ENCODE results near the gene GSTM3. TPM values are rescaled to one million over a fixed set of nuclear protein-coding genes. Genes with fewer than 3 reads are reported as not detected.

Gene GSTM3
- total RNA-seq, 2 donors from 2014 or later: 5.5 to 10.3 TPM

- no peak for DNase-seq
- Histone ChIP-seq H3K27ac (ENCODE audit: low read depth, low read length) (no peak within 1 kb of the TSS), H3K4me1 (ENCODE audit: control insufficient read depth, insufficient read depth, low read length) (no peaks in the 10 kb centered on the region), H3K9ac (ENCODE audit: extremely low read depth, low read length, poor library complexity, severe bottlenecking) (no peak within 1 kb of the TSS), H3K9me3 (ENCODE audit: control insufficient read depth, low read length) (no peaks in the 10 kb centered on the region), H3K4me3 (ENCODE audit: low read length) (no peak within 1 kb of the TSS), H3K36me3 (ENCODE audit: control insufficient read depth, insufficient read depth, low read length) (no peaks in the 10 kb centered on the region), H3K27me3 (ENCODE audit: control insufficient read depth, insufficient read depth, low read length, poor library complexity, severe bottlenecking) (no peaks in the 10 kb centered on the region)
- Mint-ChIP-seq H3K36me3 (ENCODE audit: low read depth) (no peaks in the 10 kb centered on the region), H3K27me3 (ENCODE audit: insufficient read depth) (no peaks in the 10 kb centered on the region), H3K4me1 (no peaks in the 10 kb centered on the region), H3K9me3 (no peaks in the 10 kb centered on the region), H3K4me3 (no peak within 1 kb of the TSS), H3K27ac (no peak within 1 kb of the TSS)
- WGBS, 2 experiments (ENCODE audit: insufficient coverage in 1 of 2, insufficient read length in 1 of 2): 87 to 100% methylated on average over 6 to 11 of the region's 11 CpGs
- TF ChIP-seq CTCF (conservative IDR thresholded peaks at IDR 0.05): no peak
Measured at GRCh38 chr1:109763646-109764415, 23.0 kb upstream of the GSTM3 start, which contains the start of gene EPS8L3. TSS of gene EPS8L3 (minus strand) at chr1:109763923. CDS start at chr1:109761749, 2,174 bp downstream.

GRCh38 chr1:109762821-109763645, 22.2 kb upstream of the GSTM3 start:
- H3K4me3 ChIP-seq (ENCODE audit: low read length): no peak overlapping the region
- no peaks in the 10 kb centered on the region for H3K27me3 ChIP-seq (ENCODE audit: control insufficient read depth, insufficient read depth, low read length, poor library complexity, severe bottlenecking)
- no peaks in the 10 kb centered on the region for H3K4me1 ChIP-seq (ENCODE audit: control insufficient read depth, insufficient read depth, low read length)
- no peak overlapping the region for H3K27ac ChIP-seq (ENCODE audit: low read depth, low read length)
- no peak overlapping the region for H3K9ac ChIP-seq (ENCODE audit: extremely low read depth, low read length, poor library complexity, severe bottlenecking)
- DNase-seq: no peak
- no peak overlapping the region for H3K4me3 Mint-ChIP-seq
- no peaks in the 10 kb centered on the region for H3K9me3 Mint-ChIP-seq
- H3K27me3 Mint-ChIP-seq (ENCODE audit: insufficient read depth): no peaks in the 10 kb centered on the region
- no peaks in the 10 kb centered on the region for H3K36me3 Mint-ChIP-seq (ENCODE audit: low read depth)
- 93 to 94% methylated on average over 2 to 11 of the region's 11 CpGs for WGBS, 2 experiments (ENCODE audit: insufficient coverage in 1 of 2, insufficient read length in 1 of 2)
- no peaks in the 10 kb centered on the region for H3K4me1 Mint-ChIP-seq
- H3K27ac Mint-ChIP-seq: no peak overlapping the region
- no peak for TF ChIP-seq CTCF (conservative IDR thresholded peaks at IDR 0.05)
- H3K9me3 ChIP-seq (ENCODE audit: control insufficient read depth, low read length): no peaks in the 10 kb centered on the region
- H3K36me3 ChIP-seq (ENCODE audit: control insufficient read depth, insufficient read depth, low read length): no peaks in the 10 kb centered on the region

GRCh38 chr1:109762039-109762585, 21.3 kb upstream of the GSTM3 start:
- no peaks in the 10 kb centered on the region for H3K27me3 Mint-ChIP-seq (ENCODE audit: insufficient read depth)
- no peak overlapping the region for H3K4me3 Mint-ChIP-seq

More at GRCh38 chr1:109762039-109762585, 21.3 kb upstream of the GSTM3 start:
- H3K4me3 ChIP-seq (ENCODE audit: low read length): no peak overlapping the region
- TF ChIP-seq CTCF (conservative IDR thresholded peaks at IDR 0.05): no peak
- H3K27ac ChIP-seq (ENCODE audit: low read depth, low read length): no peak overlapping the region
- H3K36me3 ChIP-seq (ENCODE audit: control insufficient read depth, insufficient read depth, low read length): no peaks in the 10 kb centered on the region
- H3K9me3 ChIP-seq (ENCODE audit: control insufficient read depth, low read length): no peaks in the 10 kb centered on the region
- 89 to 97% methylated on average over 5 to 7 of the region's 7 CpGs for whole genome bisulfite sequencing, 2 experiments (ENCODE audit: insufficient coverage in 1 of 2, insufficient read length in 1 of 2)
- DNase-seq: no peak
- H3K27ac Mint-ChIP-seq: no peak overlapping the region
- no peaks in the 10 kb centered on the region for H3K4me1 ChIP-seq (ENCODE audit: control insufficient read depth, insufficient read depth, low read length)
- no peaks in the 10 kb centered on the region for H3K27me3 ChIP-seq (ENCODE audit: control insufficient read depth, insufficient read depth, low read length, poor library complexity, severe bottlenecking)
- H3K9ac ChIP-seq (ENCODE audit: extremely low read depth, low read length, poor library complexity, severe bottlenecking): no peak overlapping the region
- no peaks in the 10 kb centered on the region for H3K36me3 Mint-ChIP-seq (ENCODE audit: low read depth)
- H3K9me3 Mint-ChIP-seq: no peaks in the 10 kb centered on the region
- no peaks in the 10 kb centered on the region for H3K4me1 Mint-ChIP-seq
